ENCODE results near the gene SPHK2. TPM values are rescaled to one million over a fixed set of nuclear protein-coding genes. Genes with fewer than 3 reads are reported as not detected.

The SPHK2 gene
- total RNA-seq, 1 experiment from 2014 or later, result 16.3 TPM

DNA sequence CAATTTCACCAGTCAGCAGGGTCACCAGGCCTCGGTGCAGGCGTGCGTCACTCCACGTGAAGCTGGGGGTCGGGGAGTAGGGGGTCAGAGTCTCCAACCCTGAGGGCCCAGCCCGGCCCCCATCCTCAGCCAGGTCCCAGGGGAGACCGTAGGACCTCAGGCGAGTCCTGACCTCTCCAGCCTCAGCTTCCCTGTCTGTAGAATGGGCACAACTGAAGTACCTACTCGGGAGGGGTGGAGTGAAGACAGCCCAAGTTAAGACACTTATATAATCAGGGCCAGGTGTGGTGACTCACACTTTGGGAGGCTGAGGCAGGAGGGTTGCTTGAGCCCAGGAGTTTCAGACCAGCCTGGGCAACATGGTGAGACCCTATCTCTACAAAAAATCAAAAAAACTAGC lies 15.5 kb upstream of the SPHK2 start:
- intact Hi-C loops (cut with micrococcal nuclease), result no loop called here
- TF ChIP-seq CTCF (IDR thresholded peaks at IDR 0.05; ENCODE audit: unreplicated experiment), result no peak
- BruUV-seq (replicated peaks), result no TSS peak

GRCh38 chr19:48606463-48607358 lies 12.6 kb upstream of the SPHK2 start, which contains the start of gene SPACA4:
Gene SPACA4, plus strand, starts transcription at chr19:48606742. Its CDS starts 237 bp downstream, at chr19:48606979.
- Mint-ChIP-seq H3K36me3 (ENCODE audit: insufficient read depth, unreplicated experiment) (no peaks in the 10 kb centered on the region), H3K9me3 (ENCODE audit: unreplicated experiment) (no peaks in the 10 kb centered on the region), H3K27ac (ENCODE audit: low read depth, unreplicated experiment) (no peak within 1 kb of the TSS), H3K4me3 (ENCODE audit: unreplicated experiment) (no peak within 1 kb of the TSS), H3K27me3 (ENCODE audit: insufficient read depth, unreplicated experiment) (no peaks in the 10 kb centered on the region), H3K4me1 (ENCODE audit: insufficient read depth, unreplicated experiment) (no peaks in the 10 kb centered on the region)
- no TSS peak for BruUV-seq (replicated peaks)
- CTCF ChIA-PET, result interaction anchor here (0.6 to 1.1 kb wide), 7 partner anchors 10 to 248 kb away, joined by 3 to 6 read pairs (median 4); no protein-coding TSS in a partner anchor
- POLR2A ChIA-PET, result no interaction called here
- intact Hi-C loops (cut with micrococcal nuclease), result no loop called here
- DNase-seq (ENCODE audit: unreplicated experiment), result no peak
- no peak for TF ChIP-seq CTCF (IDR thresholded peaks at IDR 0.05; ENCODE audit: unreplicated experiment)

More for the DNA sequence above, 15.5 kb upstream of the SPHK2 start:
- Mint-ChIP-seq H3K27ac (ENCODE audit: low read depth, unreplicated experiment) (no peak overlapping the region), H3K4me1 (ENCODE audit: insufficient read depth, unreplicated experiment) (no peaks in the 10 kb centered on the region), H3K27me3 (ENCODE audit: insufficient read depth, unreplicated experiment) (peaks cover 3% of the 10 kb centered on the region), H3K4me3 (ENCODE audit: unreplicated experiment) (no peak overlapping the region), H3K9me3 (ENCODE audit: unreplicated experiment) (no peaks in the 10 kb centered on the region), H3K36me3 (ENCODE audit: insufficient read depth, unreplicated experiment) (no peaks in the 10 kb centered on the region)
- ChIA-PET CTCF (no interaction called here), POLR2A (no interaction called here)
- DNase-seq (ENCODE audit: unreplicated experiment), result no peak

GRCh38 chr19:48607359-48607755 lies 11.9 kb upstream of the SPHK2 start:
- TF ChIP-seq CTCF (IDR thresholded peaks at IDR 0.05; ENCODE audit: unreplicated experiment), result no peak
- no peak for DNase-seq (ENCODE audit: unreplicated experiment)
- ChIA-PET CTCF (interaction anchor here (0.6 to 1.2 kb wide), 7 partner anchors 17 to 273 kb away, joined by 3 to 4 read pairs (median 4); no protein-coding TSS in a partner anchor), POLR2A (interaction anchor here (3.0 kb wide), 1 partner anchor 11 kb away, joined by 19 read pairs; the partner anchor contains the start of genes RPL18 and SPHK2)
- Mint-ChIP-seq H3K27ac (ENCODE audit: low read depth, unreplicated experiment) (no peak overlapping the region), H3K4me3 (ENCODE audit: unreplicated experiment) (no peak overlapping the region), H3K9me3 (ENCODE audit: unreplicated experiment) (no peaks in the 10 kb centered on the region), H3K27me3 (ENCODE audit: insufficient read depth, unreplicated experiment) (no peaks in the 10 kb centered on the region), H3K36me3 (ENCODE audit: insufficient read depth, unreplicated experiment) (no peaks in the 10 kb centered on the region), H3K4me1 (ENCODE audit: insufficient read depth, unreplicated experiment) (no peaks in the 10 kb centered on the region)
- intact Hi-C loops (cut with micrococcal nuclease), result no loop called here
- BruUV-seq (replicated peaks), result no TSS peak

DNA sequence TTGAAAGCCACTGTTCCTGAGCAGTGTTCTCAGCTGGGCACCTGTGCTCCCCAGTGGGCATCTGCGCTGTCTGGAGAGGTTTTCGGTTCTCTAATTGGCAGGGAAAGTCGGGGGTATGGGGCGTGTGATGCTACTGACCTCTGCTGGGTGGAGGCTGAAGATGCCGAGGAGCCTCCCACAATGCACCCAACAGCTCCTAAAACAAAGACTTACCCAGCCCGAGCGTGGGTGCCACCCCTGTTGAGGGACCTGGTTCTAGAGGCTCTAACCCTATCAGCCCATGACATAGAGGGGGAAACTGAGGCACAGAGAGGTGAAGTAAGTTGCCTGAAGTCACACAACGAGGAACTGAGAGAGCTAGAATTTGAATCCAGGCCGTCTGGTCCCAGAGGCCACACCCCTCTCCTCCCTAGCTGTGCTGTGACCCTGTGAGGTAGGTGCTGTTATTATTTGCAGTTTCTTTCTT lies 10.5 kb upstream of the SPHK2 start:
- H3K9me3 Mint-ChIP-seq (ENCODE audit: unreplicated experiment), result no peaks in the 10 kb centered on the region
- H3K27ac Mint-ChIP-seq (ENCODE audit: low read depth, unreplicated experiment), result no peak overlapping the region
- H3K36me3 Mint-ChIP-seq (ENCODE audit: insufficient read depth, unreplicated experiment), result peaks cover 6% of the 10 kb centered on the region
- peaks cover 5% of the 10 kb centered on the region for H3K4me1 Mint-ChIP-seq (ENCODE audit: insufficient read depth, unreplicated experiment)
- no peaks in the 10 kb centered on the region for H3K27me3 Mint-ChIP-seq (ENCODE audit: insufficient read depth, unreplicated experiment)
- H3K4me3 Mint-ChIP-seq (ENCODE audit: unreplicated experiment), result no peak overlapping the region
- POLR2A ChIA-PET, result interaction anchor here (0.6 to 3.0 kb wide), 3 partner anchors 10 to 219 kb away, joined by 3 to 19 read pairs (median 5); partner anchors contain the start of genes RPL18 and SPHK2
- no TSS peak for BruUV-seq (replicated peaks)
- peak; percentile 66 for TF ChIP-seq CTCF (IDR thresholded peaks at IDR 0.05; ENCODE audit: unreplicated experiment)
- peak; percentile 79 for DNase-seq (ENCODE audit: unreplicated experiment)
- CTCF ChIA-PET, result interaction anchor here (0.6 to 2.8 kb wide), 11 partner anchors 8 to 342 kb away, joined by 3 to 17 read pairs (median 4); no protein-coding TSS in a partner anchor
- intact Hi-C loops (cut with micrococcal nuclease), result loop anchor here (1.0 kb wide), 1 partner anchor 103 kb away; no protein-coding TSS in a partner anchor

All from MCF 10A (cell line).